ENCODE results near the gene SHMT2.
A peak's percentile ranks its signal among the peaks of the same experiment; 100 is the strongest.

The SHMT2 gene

DNA sequence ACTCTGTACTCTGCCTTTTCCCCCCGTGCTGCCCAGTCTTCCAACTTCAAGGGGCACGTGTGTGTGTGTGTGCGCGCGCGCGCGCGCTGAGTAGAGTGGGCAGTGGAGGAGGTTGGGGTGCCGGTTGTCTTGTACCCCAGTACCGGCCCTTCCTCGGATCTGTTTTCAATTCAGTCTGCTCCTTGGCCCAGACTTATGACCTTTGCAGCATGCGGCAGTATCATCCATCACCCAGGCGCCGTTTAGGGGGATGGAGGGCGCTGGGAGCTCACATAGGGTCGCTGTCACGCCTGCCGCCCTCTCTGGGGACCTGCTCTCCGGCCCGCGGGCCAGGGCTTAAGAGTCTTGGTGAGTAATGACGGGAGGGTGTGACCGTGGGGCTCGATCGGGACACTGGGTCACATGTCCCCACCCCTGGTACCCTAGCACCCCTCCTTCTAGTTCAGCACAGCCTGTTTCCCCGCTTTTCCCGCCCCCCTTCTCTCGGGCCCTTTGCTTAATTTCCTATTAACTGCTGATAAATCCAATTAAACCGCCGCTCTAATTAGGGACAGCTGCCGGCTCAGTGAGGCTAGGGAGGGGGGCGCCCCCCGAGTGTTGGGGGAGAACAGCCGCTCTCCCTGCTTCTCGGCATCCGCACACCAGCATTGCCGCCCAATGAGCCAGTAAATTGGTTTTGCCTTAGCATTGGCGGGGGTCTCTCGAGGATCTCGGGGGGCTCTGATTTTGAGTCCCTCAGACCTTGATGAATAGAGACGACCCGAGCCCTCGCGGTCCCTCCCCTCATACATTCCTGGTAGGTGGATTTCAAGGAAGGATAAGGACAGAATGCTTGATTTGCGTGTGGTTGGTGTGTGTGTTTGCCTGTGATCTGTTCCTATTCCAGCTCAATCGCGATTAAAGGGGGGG is 12.1 kb downstream of the SHMT2 start:
- no peak for DNase-seq

DNA sequence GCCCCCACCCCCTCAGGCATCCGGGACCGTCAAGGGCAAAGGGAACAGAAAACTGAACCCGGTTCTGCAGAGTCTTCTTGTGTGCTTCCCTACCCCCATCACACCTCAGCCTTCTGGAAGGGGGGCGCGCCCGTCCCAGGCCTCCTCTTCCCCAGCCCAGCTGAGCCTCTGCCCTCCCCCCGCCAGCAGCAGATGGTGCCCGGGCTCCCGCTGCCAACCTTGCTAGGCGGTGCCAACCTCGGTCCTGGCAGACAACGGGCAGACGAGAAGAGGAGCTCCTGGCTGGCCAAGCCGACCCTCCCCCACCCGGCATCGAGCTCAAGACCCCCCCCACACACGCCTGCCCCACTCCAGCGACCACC is 12.8 kb downstream of the SHMT2 start:
- no peak for DNase-seq

- peak; percentile 75 for DNase-seq
These were observed 13.4 kb downstream of the SHMT2 start for GRCh38 chr12:57242691-57243454.

DNA sequence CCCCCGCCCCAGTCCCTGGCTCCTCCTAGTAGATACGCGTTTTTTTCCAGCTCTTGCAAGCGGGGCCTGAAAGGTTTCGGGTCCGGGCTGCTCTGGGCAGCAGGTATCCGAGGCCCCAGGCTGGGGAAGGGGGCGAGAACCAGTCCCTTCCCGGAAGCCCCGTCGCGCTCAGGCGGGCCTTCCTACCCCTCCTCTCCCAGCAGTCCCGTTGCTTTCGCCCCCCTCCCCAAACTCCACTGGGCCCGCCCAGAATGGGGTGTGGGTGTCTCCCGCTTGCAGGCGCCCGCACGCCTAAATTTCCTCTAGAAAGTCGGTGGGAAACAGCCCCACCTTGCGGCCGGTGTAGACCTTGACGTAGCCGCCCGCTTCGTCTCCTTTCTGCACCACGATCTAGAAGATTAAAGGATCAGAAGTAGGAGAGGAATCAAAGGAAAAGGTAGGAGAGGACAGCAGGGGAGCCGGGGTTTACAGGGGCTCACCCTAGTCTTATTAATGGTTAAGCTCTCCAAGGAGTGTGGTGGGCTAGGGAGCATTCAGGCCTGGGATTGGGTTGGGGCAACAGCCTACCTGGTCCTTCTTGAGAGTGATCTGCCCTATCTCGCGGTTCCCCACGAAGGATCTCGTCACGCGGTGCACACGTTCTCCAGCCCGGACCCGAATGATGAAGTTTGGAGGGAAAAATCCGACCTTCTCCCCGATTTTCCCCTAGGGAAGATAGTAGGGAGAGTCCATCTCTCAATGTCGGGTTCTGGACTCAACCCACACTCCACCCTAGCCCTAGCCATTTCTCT is 14.2 kb downstream of the SHMT2 start:
- peak; percentile 83 for DNase-seq

DNA sequence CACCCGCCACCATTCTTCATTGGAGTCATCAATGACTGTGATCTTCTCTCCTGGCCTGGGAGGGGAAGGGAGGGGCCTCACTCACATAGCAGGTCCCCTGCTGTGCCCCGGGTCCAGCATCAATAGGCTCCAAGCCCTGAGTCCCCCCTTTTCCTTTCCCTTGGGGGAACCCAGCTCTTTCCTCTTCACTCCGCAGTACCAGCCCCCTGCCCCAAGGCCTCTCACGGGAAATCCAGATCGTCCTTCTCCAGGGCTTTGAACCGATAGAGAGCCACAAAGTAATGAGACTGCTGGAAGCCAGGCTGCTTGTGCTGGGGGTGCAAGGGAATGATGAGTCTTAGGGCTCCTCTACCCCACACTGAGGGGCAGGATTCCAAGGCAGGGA is 14.8 kb downstream of the SHMT2 start:
- no peak for DNase-seq

DNA sequence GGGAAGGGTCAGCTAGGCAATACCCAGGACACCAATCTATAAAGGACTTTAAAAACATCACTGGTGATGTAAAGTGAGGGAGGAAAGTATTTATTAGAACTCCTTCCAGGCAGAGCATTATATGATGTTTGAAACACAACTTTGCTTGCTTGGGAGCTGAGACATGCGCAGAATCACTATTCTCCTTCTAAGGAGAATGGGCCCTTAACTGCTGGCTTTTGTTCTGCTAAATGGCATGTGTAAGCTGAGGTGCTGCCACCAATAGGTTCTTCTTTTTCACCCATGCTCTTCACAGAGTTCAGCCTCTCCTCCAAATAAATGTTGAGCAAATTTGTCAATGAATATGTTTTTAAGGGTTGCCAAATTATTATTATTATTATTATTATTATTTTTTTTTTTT is 17.5 kb downstream of the SHMT2 start:
- no peak for DNase-seq

- DNase-seq: no peak
These were observed 19.6 kb downstream of the SHMT2 start for GRCh38 chr12:57248934-57249742.

- DNase-seq: no peak
These were observed 21.0 kb downstream of the SHMT2 start for GRCh38 chr12:57250541-57250940.

GRCh38 chr12:57250956-57251355 is 21.4 kb downstream of the SHMT2 start, which contains the start of gene STAC3:
Gene STAC3 (minus strand): TSS chr12:57251187. CDS start chr12:57249636, 1,551 bp downstream.
- no peak for DNase-seq

DNA sequence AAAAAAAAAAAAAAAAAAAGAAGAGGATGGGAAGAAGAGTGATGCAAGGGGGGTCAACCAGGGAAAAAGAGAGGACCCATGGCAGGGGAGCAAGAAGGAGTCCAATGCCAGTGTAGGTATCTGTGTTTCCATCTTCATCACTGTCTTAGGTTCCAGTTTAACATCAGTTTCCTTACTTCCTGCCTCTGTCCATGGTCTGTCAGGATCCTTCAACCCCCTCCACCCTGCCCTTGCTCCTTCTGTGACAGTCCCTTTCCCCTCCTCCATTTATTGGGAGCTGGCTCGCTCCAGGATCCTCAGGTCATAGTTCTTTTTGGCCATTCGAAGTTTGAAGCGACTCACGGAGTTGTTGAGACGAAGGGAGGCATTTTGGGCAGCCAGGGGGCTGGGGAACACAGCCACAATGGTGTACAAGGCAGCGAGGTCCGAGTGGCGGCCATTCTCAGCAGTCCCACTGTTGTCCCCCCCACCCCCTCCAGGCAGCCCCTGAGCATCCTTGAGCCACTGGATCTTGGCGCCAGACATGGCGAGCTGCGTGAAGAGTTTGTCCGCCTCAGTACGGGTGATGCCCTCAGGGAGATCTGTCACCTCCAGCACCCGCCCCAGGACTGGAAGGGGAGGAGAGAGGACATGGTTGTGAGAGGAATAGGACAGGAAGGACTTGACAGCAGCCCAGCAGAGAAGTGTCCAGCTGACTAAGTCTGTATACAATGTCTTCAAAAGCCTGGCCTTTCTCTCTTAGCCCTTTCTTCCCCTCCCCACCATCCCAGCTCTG is 25.2 kb downstream of the SHMT2 start:
- no peak for DNase-seq

GRCh38 chr12:57255916-57256315 is 26.4 kb downstream of the SHMT2 start:
- no peak for DNase-seq

DNA sequence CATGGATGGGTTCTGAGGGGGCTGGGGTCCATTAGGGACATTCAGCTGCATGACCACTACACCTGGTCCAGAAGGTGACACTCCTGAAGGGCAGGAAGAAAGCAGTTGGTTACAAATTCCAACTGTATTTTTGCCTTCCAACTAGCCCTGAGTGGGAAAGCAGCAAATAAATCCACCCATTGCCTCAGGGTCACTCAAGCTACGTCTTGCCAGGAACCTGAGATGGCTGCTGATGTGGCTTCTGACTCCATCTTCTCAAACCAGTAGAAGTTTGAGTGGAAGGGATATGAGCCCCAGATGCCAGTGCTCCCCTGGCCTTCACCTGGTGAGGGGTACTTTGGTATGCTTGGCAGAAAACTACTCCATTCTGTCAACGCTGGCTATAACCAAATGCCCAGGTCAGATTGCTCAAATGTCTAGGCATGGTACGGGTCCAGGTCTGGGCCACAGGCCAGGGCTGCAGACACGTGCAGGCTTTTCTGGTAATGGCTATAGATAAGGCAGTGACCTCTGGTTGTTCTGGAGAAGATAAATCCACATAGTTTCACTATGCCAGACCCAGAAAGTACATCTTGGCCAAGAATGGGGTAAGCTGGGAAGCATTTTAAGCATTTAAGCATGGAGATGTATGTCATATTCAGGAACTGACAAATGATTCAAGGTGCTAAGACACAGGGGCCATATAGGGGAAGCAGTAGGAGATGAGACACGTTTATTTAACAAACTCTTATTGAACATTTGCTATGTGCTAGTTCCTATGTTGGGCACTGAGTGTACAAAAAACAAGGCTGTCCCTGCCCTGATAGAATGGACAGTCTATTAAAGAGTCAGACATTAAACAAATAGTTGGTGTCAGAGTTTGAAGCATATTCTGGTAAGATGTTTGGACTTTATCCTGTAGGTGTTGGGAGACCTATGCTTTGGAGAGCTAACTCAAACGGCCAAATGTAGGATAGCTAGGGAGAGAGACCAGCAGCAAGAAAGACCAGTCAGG is 29.8 kb downstream of the SHMT2 start:
- no peak for DNase-seq

GRCh38 chr12:57260366-57260765 is 30.9 kb downstream of the SHMT2 start:
- no peak for DNase-seq

DNA sequence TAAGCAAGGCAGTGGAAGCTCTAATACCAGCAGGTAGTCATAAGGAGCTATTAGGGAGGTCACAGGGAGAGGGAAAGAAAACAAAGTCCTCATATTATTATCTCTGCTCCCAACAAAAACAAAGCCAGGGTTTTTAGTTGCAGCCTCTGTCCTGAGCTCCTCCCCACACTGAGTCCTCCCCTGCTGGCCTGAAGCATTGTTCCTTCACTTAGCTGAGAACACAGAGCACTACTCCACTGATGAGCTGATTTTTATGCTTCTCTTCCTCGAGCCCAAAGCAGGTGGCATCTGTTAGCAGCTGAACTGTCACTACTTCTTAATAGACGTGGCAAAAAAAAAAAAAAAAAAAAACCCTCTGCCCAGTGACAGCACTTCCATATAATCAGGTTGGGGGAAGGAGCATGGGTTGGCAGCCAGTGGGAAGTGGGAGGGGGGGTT is 31.9 kb downstream of the SHMT2 start:
- no peak for DNase-seq

DNA sequence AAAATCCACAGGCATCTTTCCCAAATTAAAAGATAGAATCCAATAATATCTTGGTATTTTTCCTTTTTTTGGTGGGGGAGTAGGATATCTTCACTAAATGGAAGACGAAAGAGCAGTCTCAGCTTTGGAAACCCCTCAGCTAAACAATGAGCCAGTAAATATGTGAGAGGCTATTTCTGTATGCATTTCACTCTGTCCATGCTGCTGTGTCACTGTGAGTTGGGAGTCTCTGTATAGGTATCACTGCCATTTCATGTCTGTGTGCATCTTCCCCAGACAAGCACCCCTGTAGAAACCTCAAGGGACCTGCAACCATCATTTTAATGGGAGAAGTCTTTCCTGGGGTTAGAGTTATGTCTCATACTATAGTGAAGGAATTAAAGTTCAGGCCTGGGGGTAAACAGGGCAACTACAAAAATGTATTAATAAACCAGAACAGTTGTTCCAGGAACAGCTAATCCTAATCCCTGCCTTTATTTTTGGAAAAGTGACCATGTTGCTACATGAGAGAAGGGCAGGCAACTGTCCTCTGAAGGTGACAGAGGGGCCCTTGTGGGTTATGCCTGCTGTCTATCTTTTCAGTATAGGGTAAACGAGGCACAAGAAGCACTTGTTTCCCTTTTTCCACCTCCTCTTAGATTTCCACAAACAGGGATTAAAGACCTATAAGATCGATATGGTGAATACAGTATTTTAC is 32.8 kb downstream of the SHMT2 start:
- no peak for DNase-seq

GRCh38 chr12:57263096-57263495 is 33.6 kb downstream of the SHMT2 start:
- DNase-seq: no peak

- DNase-seq: no peak
These were observed 37.2 kb downstream of the SHMT2 start for GRCh38 chr12:57266681-57267080.

- DNase-seq: no peak
These were observed 38.8 kb downstream of the SHMT2 start for GRCh38 chr12:57268264-57268663.

DNA sequence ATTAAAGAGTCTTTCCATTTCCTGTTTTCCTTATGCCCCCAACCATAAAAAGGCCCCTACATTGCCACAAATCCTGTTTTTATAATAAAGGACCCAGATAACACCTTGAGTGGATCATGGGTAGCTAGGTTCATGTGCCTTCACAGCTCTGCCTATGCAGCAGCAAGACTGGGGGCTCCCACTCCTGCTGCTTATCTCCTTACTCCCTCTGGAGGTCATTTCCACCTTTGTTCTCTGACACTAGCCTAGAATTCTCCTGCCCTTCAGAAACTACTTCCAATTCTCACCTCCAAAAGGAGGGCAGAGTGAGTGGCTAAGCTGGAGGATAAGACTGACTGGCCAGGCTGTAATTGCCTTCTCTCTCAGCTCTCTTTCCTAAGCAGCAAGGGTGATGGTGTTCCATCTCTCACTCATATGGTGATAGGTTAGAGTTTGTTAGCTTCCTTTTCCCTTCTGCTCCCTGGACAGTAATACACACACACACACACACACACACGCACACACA is 41.5 kb downstream of the SHMT2 start:
- DNase-seq: no peak
